NT2/D1 (cell line): ENCODE results near the gene MED12L.

Experiments used
- DNase-seq: peaks from one replicate; pipeline ENCODE4 v3.0.0-alpha.2; 2011; ENCODE audit warnings: low read depth, low spot score
- H3K27me3 ChIP-seq: 2 replicates; pipeline ENCODE4 v1.6.0; 2011; ENCODE audit warnings: mild to moderate bottlenecking; ENCODE audit not compliant: insufficient read length, insufficient read depth
- H3K36me3 ChIP-seq: 2 replicates; pipeline ENCODE4 v1.6.1; 2011; ENCODE audit warnings: mild to moderate bottlenecking, low read length, mixed read lengths; ENCODE audit not compliant: insufficient read depth, insufficient read length
- H3K4me1 ChIP-seq: 2 replicates; pipeline ENCODE4 v1.5.1; 2011; ENCODE audit not compliant: insufficient read depth, insufficient read length
- H3K4me3 ChIP-seq: 2 replicates; pipeline ENCODE4 v1.5.1; 2011; ENCODE audit warnings: low read depth; ENCODE audit not compliant: insufficient read length
- H3K9ac ChIP-seq: 2 replicates; pipeline ENCODE4 v1.6.0; 2011; ENCODE audit warnings: low read depth; ENCODE audit not compliant: insufficient read length
- H3K9me3 ChIP-seq: 2 replicates; pipeline ENCODE4 v1.5.1; 2011; ENCODE audit warnings: mild to moderate bottlenecking, low read length; ENCODE audit not compliant: insufficient read depth
- SUZ12 ChIP-seq: IDR thresholded peaks from 2 replicates; pipeline ENCODE4 v1.6.1; 2011; ENCODE audit not compliant: insufficient read length, insufficient read depth; ENCODE audit errors: extremely low read depth
- YY1 ChIP-seq: IDR thresholded peaks from 2 replicates; pipeline ENCODE4 v1.6.1; 2011; ENCODE audit not compliant: insufficient read length, insufficient read depth
- ZNF274 ChIP-seq: IDR thresholded peaks from 2 replicates; pipeline ENCODE4 v1.6.1; 2011; ENCODE audit warnings: mild to moderate bottlenecking, low read depth, low read length

Gene MED12L

GRCh38 chr3:151319628-151320027 lies 234.2 kb downstream of the MED12L start:
- no peak overlapping the region for H3K9ac ChIP-seq
- H3K27me3 ChIP-seq, result no peaks in the 10 kb centered on the region
- no peaks in the 10 kb centered on the region for H3K4me1 ChIP-seq
- H3K36me3 ChIP-seq, result no peaks in the 10 kb centered on the region
- no peaks in the 10 kb centered on the region for H3K9me3 ChIP-seq
- H3K4me3 ChIP-seq, result no peak overlapping the region
- DNase-seq, result no peak
- TF ChIP-seq ZNF274 (no peak), SUZ12 (no peak), YY1 (no peak)

GRCh38 chr3:151320131-151320530 lies 234.7 kb downstream of the MED12L start:
- H3K4me3 ChIP-seq, result no peak overlapping the region
- H3K36me3 ChIP-seq, result no peaks in the 10 kb centered on the region
- no peak overlapping the region for H3K9ac ChIP-seq
- H3K4me1 ChIP-seq, result no peaks in the 10 kb centered on the region
- TF ChIP-seq SUZ12 (no peak), YY1 (no peak), ZNF274 (no peak)
- no peaks in the 10 kb centered on the region for H3K27me3 ChIP-seq
- no peak for DNase-seq
- H3K9me3 ChIP-seq, result no peaks in the 10 kb centered on the region

DNA sequence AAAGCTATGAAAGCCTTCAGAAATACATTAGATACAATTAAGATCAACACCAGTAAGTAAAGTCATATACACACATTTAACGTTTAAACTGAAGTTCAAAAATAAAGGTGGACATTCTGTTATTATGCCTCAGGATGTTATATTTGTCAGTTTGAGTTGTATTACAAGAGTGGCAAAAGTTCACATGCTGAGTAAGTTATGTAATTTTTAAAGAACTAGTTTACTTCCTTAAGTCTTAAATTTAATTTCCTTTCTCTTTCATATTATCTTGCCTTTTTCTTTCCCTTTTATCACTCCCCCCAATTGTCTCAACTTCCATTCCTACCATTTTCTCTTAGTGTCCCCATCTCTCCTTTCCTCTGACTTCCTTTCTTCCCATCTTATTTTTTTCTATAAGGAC lies 236.1 kb downstream of the MED12L start:
- TF ChIP-seq SUZ12 (no peak), ZNF274 (no peak), YY1 (no peak)
- DNase-seq, result no peak

DNA sequence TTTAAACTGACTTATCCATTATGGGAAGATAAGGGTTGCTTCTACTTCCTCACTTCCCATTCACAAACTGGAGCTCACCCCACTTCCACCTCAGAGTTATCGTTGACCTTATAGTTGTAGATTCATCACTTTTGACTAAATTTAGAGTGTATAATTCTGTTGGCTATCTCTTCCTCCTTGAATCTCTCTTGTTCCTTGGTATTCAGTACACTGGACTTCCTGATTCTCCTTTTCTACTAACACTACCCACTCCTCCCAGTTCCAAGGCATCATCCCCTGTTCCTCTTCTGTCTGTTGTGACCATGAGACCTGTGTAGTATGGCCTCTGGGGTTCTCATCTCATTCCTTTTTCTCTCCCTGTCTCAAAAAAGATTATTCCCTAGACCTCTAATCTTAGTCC lies 237.0 kb downstream of the MED12L start:
- H3K4me3 ChIP-seq, result no peak overlapping the region
- no peaks in the 10 kb centered on the region for H3K9me3 ChIP-seq
- no peak overlapping the region for H3K9ac ChIP-seq
- no peaks in the 10 kb centered on the region for H3K36me3 ChIP-seq
- H3K27me3 ChIP-seq, result no peaks in the 10 kb centered on the region
- DNase-seq, result no peak
- TF ChIP-seq ZNF274 (no peak), YY1 (no peak), SUZ12 (no peak)
- no peaks in the 10 kb centered on the region for H3K4me1 ChIP-seq

More for the DNA sequence above, 236.1 kb downstream of the MED12L start:
- no peaks in the 10 kb centered on the region for H3K36me3 ChIP-seq
- no peak overlapping the region for H3K4me3 ChIP-seq
- H3K4me1 ChIP-seq, result no peaks in the 10 kb centered on the region
- no peak overlapping the region for H3K9ac ChIP-seq
- H3K27me3 ChIP-seq, result no peaks in the 10 kb centered on the region
- H3K9me3 ChIP-seq, result no peaks in the 10 kb centered on the region

- Histone ChIP-seq H3K4me3 (no peak overlapping the region), H3K9me3 (no peaks in the 10 kb centered on the region), H3K4me1 (no peaks in the 10 kb centered on the region), H3K36me3 (no peaks in the 10 kb centered on the region), H3K9ac (no peak overlapping the region), H3K27me3 (no peaks in the 10 kb centered on the region)
- TF ChIP-seq ZNF274 (no peak), YY1 (no peak), SUZ12 (no peak)
- DNase-seq, result no peak
These were observed 242.2 kb downstream of the MED12L start for GRCh38 chr3:151327571-151328198.

DNA sequence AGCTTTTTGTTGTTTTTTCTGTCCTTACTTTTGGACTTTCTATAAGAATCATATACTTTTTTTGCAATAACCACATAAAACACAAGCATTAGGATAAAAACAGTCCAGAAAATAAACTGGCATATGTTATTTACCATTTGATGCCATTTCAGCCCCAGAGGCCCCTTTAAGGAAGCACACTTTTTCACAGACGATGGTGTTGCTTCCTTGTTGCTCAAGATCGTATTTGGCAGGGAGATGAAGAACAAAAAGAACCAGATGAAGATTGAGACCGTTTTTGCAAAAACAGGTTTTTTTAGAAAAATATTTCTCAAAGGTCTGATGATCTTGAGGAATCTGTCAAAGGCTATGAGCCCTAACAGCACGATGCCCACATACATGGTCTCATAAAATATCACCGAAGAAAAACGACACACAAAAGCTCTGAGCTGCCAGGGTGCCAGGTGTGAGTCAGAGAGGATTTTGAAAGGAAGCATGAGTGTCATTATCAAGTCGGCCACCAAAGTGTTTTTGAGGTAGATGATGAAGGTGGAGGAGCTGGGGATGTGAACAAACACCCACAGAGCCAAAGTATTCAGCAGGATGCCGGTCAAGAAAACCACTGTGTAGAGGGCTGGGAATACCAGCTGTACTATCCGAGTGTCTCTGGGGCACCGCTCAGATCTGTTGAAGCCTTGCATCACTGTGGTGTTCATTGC lies 243.0 kb downstream of the MED12L start:
- Histone ChIP-seq H3K36me3 (no peaks in the 10 kb centered on the region), H3K9me3 (no peaks in the 10 kb centered on the region), H3K27me3 (no peaks in the 10 kb centered on the region), H3K9ac (no peak overlapping the region), H3K4me3 (no peak overlapping the region), H3K4me1 (no peaks in the 10 kb centered on the region)
- TF ChIP-seq YY1 (no peak), SUZ12 (no peak), ZNF274 (no peak)
- no peak for DNase-seq

DNA sequence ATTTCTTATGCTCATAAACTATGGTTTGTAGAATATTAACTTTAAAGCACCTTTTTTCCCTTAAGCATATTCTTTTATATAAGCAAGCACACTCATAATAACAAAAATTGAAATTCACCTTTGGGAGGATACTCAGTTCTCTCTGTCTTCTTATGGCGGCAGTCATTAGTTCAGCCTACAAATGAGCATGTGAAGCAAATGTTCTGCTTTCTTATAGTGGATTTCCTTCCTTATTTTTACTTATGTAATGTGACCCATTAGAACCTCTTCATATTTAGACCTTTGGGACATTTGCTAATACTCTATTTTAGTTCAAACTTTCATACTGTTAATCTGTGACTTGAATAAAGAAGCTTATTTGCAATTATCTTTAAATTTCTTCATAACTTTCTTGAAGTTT lies 243.9 kb downstream of the MED12L start, which contains the start of gene P2RY13:
Gene P2RY13, minus strand, starts transcription at position 187 of the 400 bp plus-strand sequence. Its CDS starts 21 bp downstream, at position 166.
- H3K36me3 ChIP-seq, result no peaks in the 10 kb centered on the region
- TF ChIP-seq ZNF274 (no peak), YY1 (no peak), SUZ12 (no peak)
- no peak for DNase-seq
- no peak within 1 kb of the TSS for H3K4me3 ChIP-seq
- H3K4me1 ChIP-seq, result no peaks in the 10 kb centered on the region
- H3K27me3 ChIP-seq, result no peaks in the 10 kb centered on the region
- no peak within 1 kb of the TSS for H3K9ac ChIP-seq
- H3K9me3 ChIP-seq, result no peaks in the 10 kb centered on the region

DNA sequence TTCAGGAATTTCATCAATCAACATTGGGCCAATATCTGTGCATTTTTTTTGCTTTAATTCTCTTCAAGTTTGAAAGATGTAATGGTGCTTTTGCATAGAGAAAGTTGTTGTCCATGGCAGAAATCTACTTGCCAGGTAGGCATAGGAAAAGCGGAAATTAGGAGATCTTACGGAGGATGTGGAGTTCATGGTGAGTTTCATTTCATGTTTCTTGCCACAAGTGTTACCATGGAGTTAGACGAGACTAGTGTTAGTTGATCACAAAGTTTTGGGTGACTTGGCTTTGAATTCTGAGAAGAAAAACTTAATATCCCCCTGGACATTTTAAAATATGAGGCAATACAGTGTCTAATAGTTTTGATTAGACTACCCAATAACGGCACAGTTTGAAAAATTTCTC lies 244.9 kb downstream of the MED12L start:
- TF ChIP-seq ZNF274 (no peak), SUZ12 (no peak), YY1 (no peak)
- H3K36me3 ChIP-seq, result no peaks in the 10 kb centered on the region
- H3K9me3 ChIP-seq, result no peaks in the 10 kb centered on the region
- H3K27me3 ChIP-seq, result no peaks in the 10 kb centered on the region
- no peaks in the 10 kb centered on the region for H3K4me1 ChIP-seq
- no peak overlapping the region for H3K9ac ChIP-seq
- no peak for DNase-seq
- H3K4me3 ChIP-seq, result no peak overlapping the region
